Cardiac muscle cell (in vitro differentiated cells and primary cell): ENCODE results near the gene ZNF407. TPM values are rescaled to one million over a fixed set of nuclear protein-coding genes. Genes with fewer than 3 reads are reported as not detected.

Experiments used
- DNase-seq, 2 donors: peaks; one replicate each; pipeline versions ENCODE4 v3.0.0 to v3.0.0-alpha.2; 2010 to 2017; ENCODE audit warnings: low read depth in 1 of 2, low spot score in 1 of 2
- H3K27ac ChIP-seq: fragments of 200-600 bp; sonication (generic); 2 replicates; pipeline ENCODE4 v1.5.1; 2016
- H3K27me3 ChIP-seq: fragments of 200-600 bp; sonication (generic); 2 replicates; pipeline ENCODE4 v1.6.0; 2016; ENCODE audit warnings: control low read depth
- H3K36me3 ChIP-seq: fragments of 200-600 bp; sonication (generic); 2 replicates; pipeline ENCODE4 v1.5.1; 2016; ENCODE audit warnings: control low read depth
- H3K4me1 ChIP-seq: fragments of 200-600 bp; sonication (generic); 2 replicates; pipeline ENCODE4 v1.8.1; 2017; ENCODE audit warnings: low read depth, mild to moderate bottlenecking, mixed run types
- H3K4me3 ChIP-seq: fragments of 200-600 bp; sonication (generic); 2 replicates; pipeline ENCODE4 v1.5.1; 2016; ENCODE audit warnings: mild to moderate bottlenecking
- H3K9me3 ChIP-seq: fragments of 200-600 bp; sonication (generic); 2 replicates; pipeline ENCODE4 v1.5.1; 2017; ENCODE audit warnings: low read depth, mild to moderate bottlenecking, control low read depth
- CTCF ChIP-seq: IDR thresholded peaks from 2 replicates; pipeline ENCODE4 v1.5.1; 2012; ENCODE audit warnings: low read depth, mild to moderate bottlenecking, low read length
- polyA plus RNA-seq: library from polyadenylated mRNA; unstranded; fragments of >200 nt; fragmentation: Nextera tagmentation; extraction: Ambion mirVana; gene quantifications from 2 replicates; pipeline ENCODE4 v1.2.1, GENCODE V29; 2016
- total RNA-seq: library from RNA; depleted of rRNA; stranded (reverse); fragments of >200 nt; gene quantifications from 2 replicates; pipeline ENCODE4 v1.2.3, GENCODE V29; 2016

Gene ZNF407
- total and polyA plus RNA-seq, 2 experiments from 2014 or later: 4.6 to 8.0 TPM

- Histone ChIP-seq H3K4me1 (no peaks in the 10 kb centered on the region), H3K36me3 (no peaks in the 10 kb centered on the region), H3K27me3 (no peaks in the 10 kb centered on the region), H3K4me3 (no peak overlapping the region), H3K9me3 (no peaks in the 10 kb centered on the region), H3K27ac (no peak overlapping the region)
- TF ChIP-seq CTCF: no peak
- no peak for DNase-seq
Measured at GRCh38 chr18:74610051-74610615, 12.5 kb downstream of the ZNF407 start.

GRCh38 chr18:74610860-74611259 is 13.2 kb downstream of the ZNF407 start:
- no peak for DNase-seq
- TF ChIP-seq CTCF: no peak
- Histone ChIP-seq H3K27ac (no peak overlapping the region), H3K4me1 (no peaks in the 10 kb centered on the region), H3K27me3 (no peaks in the 10 kb centered on the region), H3K4me3 (no peak overlapping the region), H3K9me3 (no peaks in the 10 kb centered on the region), H3K36me3 (no peaks in the 10 kb centered on the region)

- Histone ChIP-seq H3K27me3 (no peaks in the 10 kb centered on the region), H3K4me3 (no peak overlapping the region), H3K9me3 (no peaks in the 10 kb centered on the region), H3K36me3 (no peaks in the 10 kb centered on the region), H3K4me1 (no peaks in the 10 kb centered on the region), H3K27ac (no peak overlapping the region)
- DNase-seq: no peak
- no peak for TF ChIP-seq CTCF
Measured at GRCh38 chr18:74611765-74612164, 14.1 kb downstream of the ZNF407 start.

GRCh38 chr18:74613381-74613780 is 15.7 kb downstream of the ZNF407 start:
- no peaks in the 10 kb centered on the region for H3K4me1 ChIP-seq
- H3K36me3 ChIP-seq: no peaks in the 10 kb centered on the region
- no peaks in the 10 kb centered on the region for H3K27me3 ChIP-seq
- DNase-seq: no peak
- H3K9me3 ChIP-seq: no peaks in the 10 kb centered on the region
- H3K27ac ChIP-seq: no peak overlapping the region
- H3K4me3 ChIP-seq: no peak overlapping the region
- TF ChIP-seq CTCF: no peak

GRCh38 chr18:74616494-74616893 is 18.8 kb downstream of the ZNF407 start:
- H3K4me1 ChIP-seq: no peaks in the 10 kb centered on the region
- no peak for TF ChIP-seq CTCF
- no peaks in the 10 kb centered on the region for H3K27me3 ChIP-seq
- no peak overlapping the region for H3K27ac ChIP-seq
- no peak overlapping the region for H3K4me3 ChIP-seq
- DNase-seq: no peak
- no peaks in the 10 kb centered on the region for H3K36me3 ChIP-seq
- H3K9me3 ChIP-seq: no peaks in the 10 kb centered on the region

GRCh38 chr18:74617486-74617885 is 19.8 kb downstream of the ZNF407 start:
- Histone ChIP-seq H3K36me3 (no peaks in the 10 kb centered on the region), H3K9me3 (no peaks in the 10 kb centered on the region), H3K4me1 (no peaks in the 10 kb centered on the region), H3K27ac (no peak overlapping the region), H3K4me3 (no peak overlapping the region), H3K27me3 (no peaks in the 10 kb centered on the region)
- DNase-seq: no peak
- TF ChIP-seq CTCF: no peak
